GM21576 (cell line): ENCODE data around the gene LCE1C.

ENCODE experiments used
- ATAC-seq: cut with Tn5 transposase; IDR thresholded peaks from one replicate; pipeline ENCODE4 v1.9.1; 2021; ENCODE audit warnings: mild to moderate bottlenecking, moderate library complexity; ENCODE audit not compliant: unreplicated experiment

LCE1C gene

GRCh38 chr1:152760551-152761190 lies 45.8 kb downstream of the LCE1C start:
- no peak for ATAC-seq

- no peak for ATAC-seq
Measured at GRCh38 chr1:152759453-152760173, 46.8 kb downstream of the LCE1C start.

GRCh38 chr1:152758636-152759035 lies 47.8 kb downstream of the LCE1C start:
- ATAC-seq, result no peak

- ATAC-seq, result no peak
Measured at GRCh38 chr1:152757747-152758146, 48.7 kb downstream of the LCE1C start, which contains the start of gene KPRP. Gene KPRP, plus strand, starts transcription at chr1:152758025. Its CDS starts 1,564 bp downstream, at chr1:152759589.

- no peak for ATAC-seq
Measured at GRCh38 chr1:152756872-152757271, 49.6 kb downstream of the LCE1C start.
